ENCODE results near the gene KARS1.
"Not testable (repeated sequence)": the region's sequence is repeated elsewhere in the genome, so short reads cannot be mapped to it uniquely, and the experiment has no call there.

KARS1 gene

GRCh38 chr16:75622761-75623605 is 24.5 kb downstream of the KARS1 start, which contains the start of gene ADAT1:
Gene ADAT1, minus strand, starts transcription at chr16:75623281. Its CDS starts 2,482 bp downstream, at chr16:75620799.
- peak; percentile 96 for DNase-seq

GRCh38 chr16:75621170-75621477 is 26.3 kb downstream of the KARS1 start:
- DNase-seq = no peak

- no peak for DNase-seq
Observed at GRCh38 chr16:75620326-75621169, 26.9 kb downstream of the KARS1 start.

GRCh38 chr16:75618780-75619179 is 28.7 kb downstream of the KARS1 start:
- no peak for DNase-seq

GRCh38 chr16:75617121-75617520 is 30.3 kb downstream of the KARS1 start:
- no peak for DNase-seq

- DNase-seq = no peak
Observed at GRCh38 chr16:75616521-75617010, 30.9 kb downstream of the KARS1 start.

GRCh38 chr16:75615619-75616018 is 31.8 kb downstream of the KARS1 start:
- no peak for DNase-seq

GRCh38 chr16:75614066-75614897 is 33.2 kb downstream of the KARS1 start:
- no peak for DNase-seq

- no peak for DNase-seq
Observed at GRCh38 chr16:75606507-75606906, 41.0 kb downstream of the KARS1 start.

GRCh38 chr16:75603241-75603640 is 44.2 kb downstream of the KARS1 start:
- no peak for DNase-seq

GRCh38 chr16:75599452-75600277 is 47.8 kb downstream of the KARS1 start:
- no peak for DNase-seq

- DNase-seq = no peak
Observed at GRCh38 chr16:75593825-75594820, 53.3 kb downstream of the KARS1 start.

- DNase-seq = no peak
Observed at GRCh38 chr16:75593308-75593707, 54.2 kb downstream of the KARS1 start.

- not testable (repeated sequence) for DNase-seq
Observed at GRCh38 chr16:75591927-75592326, 55.5 kb downstream of the KARS1 start.

- DNase-seq = no peak
Observed at GRCh38 chr16:75590920-75591843, 56.3 kb downstream of the KARS1 start.

- no peak for DNase-seq
Observed at GRCh38 chr16:75589306-75589705, 58.2 kb downstream of the KARS1 start.

- no peak for DNase-seq
Observed at GRCh38 chr16:75588716-75589115, 58.7 kb downstream of the KARS1 start.

GRCh38 chr16:75584108-75584507 is 63.4 kb downstream of the KARS1 start:
- DNase-seq = no peak

GRCh38 chr16:75579281-75579834 is 68.1 kb downstream of the KARS1 start:
- no peak for DNase-seq
